A673 (cell line): ENCODE results near the gene LHPP. TPM values are rescaled to one million over a fixed set of nuclear protein-coding genes. Genes with fewer than 3 reads are reported as not detected.

Experiments
- BruUV-seq: library from RNA; stranded (reverse); fragments of 400-500 nt; replicated peaks from 2 replicates; lab custom pipeline; 2021; lab: Mats Ljungman, UMichigan
- CTCF ChIA-PET: fragments of 300-600 bp; sonication (Branson Sonifier 250); formaldehyde crosslinking; loops from one replicate; lab custom pipeline; 2022; ENCODE audit warnings: antibody characterized with exemption; lab: Charles Lee
- POLR2A ChIA-PET: fragments of 300-600 bp; sonication (Branson Sonifier 250); formaldehyde crosslinking; loops from one replicate; lab custom pipeline; 2022; ENCODE audit warnings: antibody characterized with exemption; ENCODE audit not compliant: low non-redundant PET; lab: Charles Lee
- DNase-seq: peaks from one replicate; pipeline ENCODE4 v3.0.0-alpha.2; 2015; ENCODE audit warnings: low spot score
- H3K27ac ChIP-seq: fragments of 200-600 bp; sonication (generic); 2 replicates; pipeline ENCODE4 v1.5.1; 2016; ENCODE audit warnings: mixed run types, low read depth, mild to moderate bottlenecking, mixed read lengths, antibody characterized with exemption, low read length; ENCODE audit not compliant: poor library complexity, severe bottlenecking
- H3K27me3 ChIP-seq: fragments of 200-600 bp; sonication (generic); replicated peaks from 2 replicates; pipeline ENCODE4 v1.6.1; 2017; ENCODE audit warnings: mixed run types, low read depth, mild to moderate bottlenecking, mixed read lengths, antibody characterized with exemption, low read length; ENCODE audit not compliant: insufficient read depth, poor library complexity
- H3K36me3 ChIP-seq: fragments of 200-600 bp; sonication (generic); 2 replicates; pipeline ENCODE4 v1.6.1; 2016; ENCODE audit warnings: mixed run types, mild to moderate bottlenecking, mixed read lengths, antibody characterized with exemption, low read length; ENCODE audit not compliant: insufficient read depth, poor library complexity, severe bottlenecking
- H3K4me1 ChIP-seq: fragments of 200-600 bp; sonication (generic); 2 replicates; pipeline ENCODE4 v1.6.1; 2017; ENCODE audit warnings: mixed run types, mild to moderate bottlenecking, mixed read lengths, antibody characterized with exemption, low read length; ENCODE audit not compliant: insufficient read depth, poor library complexity, severe bottlenecking
- H3K4me3 ChIP-seq: fragments of 200-600 bp; sonication (generic); 2 replicates; pipeline ENCODE4 v1.5.1; 2016; ENCODE audit warnings: low read depth, mixed run types, mild to moderate bottlenecking, mixed read lengths, low read length; ENCODE audit not compliant: poor library complexity, severe bottlenecking
- H3K9me3 ChIP-seq: fragments of 200-600 bp; sonication (generic); 2 replicates; pipeline ENCODE4 v1.6.1; 2016; ENCODE audit warnings: mixed run types, low read depth, mild to moderate bottlenecking, mixed read lengths, antibody characterized with exemption, low read length; ENCODE audit not compliant: poor library complexity, severe bottlenecking
- EZH2 ChIP-seq: fragments of 200-600 bp; sonication (generic); IDR thresholded peaks from 2 replicates; pipeline ENCODE4 v1.6.1; 2017; ENCODE audit warnings: borderline replicate concordance, low read depth, mild to moderate bottlenecking, mixed read lengths, antibody characterized with exemption, low read length; ENCODE audit not compliant: poor library complexity, severe bottlenecking
- intact Hi-C: fragments of 100-400 bp; cut with micrococcal nuclease; formaldehyde crosslinking; loops from one replicate; pipeline ENCODE4 v1.10.0; 2022; ENCODE audit not compliant: unreplicated experiment
- total RNA-seq: library from RNA; stranded (reverse); gene quantifications from 2 replicates; pipeline ENCODE4 v1.2.3, GENCODE V29; 2021
- TF ChIP-seq, protein P1 (sequence below): fragments of 300-800, 200-600 bp; sonication (generic); conservative IDR thresholded peaks from 2 replicates; pipeline ENCODE4 v1.5.1; 2017; ENCODE audit warnings: low read depth, mild to moderate bottlenecking, antibody characterized with exemption, low read length, moderate library complexity, mixed read lengths

LHPP gene
- total RNA-seq, 1 experiment from 2014 or later = 2.3 TPM

GRCh38 chr10:124510759-124511158 is 49.1 kb downstream of the LHPP start:
- POLR2A ChIA-PET = no interaction called here
- no peak for TF ChIP-seq EZH2
- TF ChIP-seq, protein P1, sequence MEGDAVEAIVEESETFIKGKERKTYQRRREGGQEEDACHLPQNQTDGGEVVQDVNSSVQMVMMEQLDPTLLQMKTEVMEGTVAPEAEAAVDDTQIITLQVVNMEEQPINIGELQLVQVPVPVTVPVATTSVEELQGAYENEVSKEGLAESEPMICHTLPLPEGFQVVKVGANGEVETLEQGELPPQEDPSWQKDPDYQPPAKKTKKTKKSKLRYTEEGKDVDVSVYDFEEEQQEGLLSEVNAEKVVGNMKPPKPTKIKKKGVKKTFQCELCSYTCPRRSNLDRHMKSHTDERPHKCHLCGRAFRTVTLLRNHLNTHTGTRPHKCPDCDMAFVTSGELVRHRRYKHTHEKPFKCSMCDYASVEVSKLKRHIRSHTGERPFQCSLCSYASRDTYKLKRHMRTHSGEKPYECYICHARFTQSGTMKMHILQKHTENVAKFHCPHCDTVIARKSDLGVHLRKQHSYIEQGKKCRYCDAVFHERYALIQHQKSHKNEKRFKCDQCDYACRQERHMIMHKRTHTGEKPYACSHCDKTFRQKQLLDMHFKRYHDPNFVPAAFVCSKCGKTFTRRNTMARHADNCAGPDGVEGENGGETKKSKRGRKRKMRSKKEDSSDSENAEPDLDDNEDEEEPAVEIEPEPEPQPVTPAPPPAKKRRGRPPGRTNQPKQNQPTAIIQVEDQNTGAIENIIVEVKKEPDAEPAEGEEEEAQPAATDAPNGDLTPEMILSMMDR = no peak
- H3K36me3 ChIP-seq = no peaks in the 10 kb centered on the region
- no peak for DNase-seq
- H3K9me3 ChIP-seq = no peaks in the 10 kb centered on the region
- H3K27me3 ChIP-seq = no peaks in the 10 kb centered on the region
- CTCF ChIA-PET = no interaction called here
- BruUV-seq = no TSS peak
- no peak overlapping the region for H3K27ac ChIP-seq
- H3K4me1 ChIP-seq = no peaks in the 10 kb centered on the region
- intact Hi-C loops = no loop called here
- H3K4me3 ChIP-seq = no peak overlapping the region

- Histone ChIP-seq H3K4me1 (no peaks in the 10 kb centered on the region), H3K4me3 (no peak overlapping the region), H3K27ac (no peak overlapping the region), H3K27me3 (no peaks in the 10 kb centered on the region), H3K36me3 (no peaks in the 10 kb centered on the region), H3K9me3 (no peaks in the 10 kb centered on the region)
- DNase-seq = no peak
- CTCF ChIA-PET = no interaction called here
- POLR2A ChIA-PET = no interaction called here
- intact Hi-C loops = no loop called here
- no TSS peak for BruUV-seq
- TF ChIP-seq EZH2 = no peak
- TF ChIP-seq, protein P1 = no peak
These were observed 49.8 kb downstream of the LHPP start for GRCh38 chr10:124511205-124512039.

DNA sequence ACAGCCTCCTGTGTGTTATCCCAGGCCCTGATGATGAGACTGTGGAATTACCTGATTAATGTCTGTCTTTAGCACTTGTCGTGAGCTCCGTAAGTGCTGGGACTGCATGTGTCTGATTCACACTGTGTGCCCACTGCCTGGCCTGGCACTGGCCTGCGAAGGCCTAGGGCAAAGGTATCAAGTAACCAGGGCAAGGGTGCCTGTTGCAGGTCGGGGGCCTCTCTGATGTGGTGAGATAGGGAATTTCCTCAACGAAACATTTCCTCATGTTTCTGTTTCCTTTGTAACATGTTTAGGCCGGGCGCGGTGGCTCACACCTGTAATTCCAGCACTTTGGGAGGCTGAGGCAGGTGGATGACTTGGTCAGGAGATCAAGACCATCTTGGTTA is 50.4 kb downstream of the LHPP start:
- no peaks in the 10 kb centered on the region for H3K36me3 ChIP-seq
- H3K4me1 ChIP-seq = no peaks in the 10 kb centered on the region
- H3K27me3 ChIP-seq = no peaks in the 10 kb centered on the region
- intact Hi-C loops = no loop called here
- no TSS peak for BruUV-seq
- TF ChIP-seq, protein P1 = no peak
- TF ChIP-seq EZH2 = no peak
- H3K4me3 ChIP-seq = no peak overlapping the region
- DNase-seq = no peak
- no peak overlapping the region for H3K27ac ChIP-seq
- H3K9me3 ChIP-seq = no peaks in the 10 kb centered on the region
- CTCF ChIA-PET = no interaction called here
- POLR2A ChIA-PET = no interaction called here
